H1 (cell line): ENCODE measurements around the gene OSBPL5.

Experiments used
- CBX5 ChIP-seq: fragments of 300-800, 300-1000 bp; sonication (generic); IDR thresholded peaks from 2 replicates; pipeline ENCODE4 v1.7.1; 2016; ENCODE audit warnings: antibody characterized with exemption, low read length, low read depth
- CREB1 ChIP-seq: IDR thresholded peaks from 2 replicates; pipeline ENCODE4 v1.6.1; 2012; ENCODE audit warnings: inconsistent platforms
- EGR1 ChIP-seq: IDR thresholded peaks from 2 replicates; pipeline ENCODE4 v1.6.1; 2011; ENCODE audit warnings: low read depth, low read length, borderline replicate concordance
- EZH2 ChIP-seq: fragments of 200-600 bp; sonication (generic); IDR thresholded peaks from 2 replicates; pipeline ENCODE4 v1.7.1; 2012; ENCODE audit warnings: low read depth, mild to moderate bottlenecking, moderate library complexity, low read length, inconsistent platforms; ENCODE audit not compliant: severe bottlenecking
- POLR2A ChIP-seq, 2 experiments: IDR thresholded peaks; 1 replicate in 1 of 2; 2 replicates in 1 of 2; pipeline ENCODE4 v1.6.1; 2011; ENCODE audit warnings: low read depth in 2 of 2, low read length in 2 of 2, mild to moderate bottlenecking in 2 of 2; ENCODE audit errors: control extremely low read depth in 1 of 2
- POLR2AphosphoS5 ChIP-seq: IDR thresholded peaks from 2 replicates; pipeline ENCODE4 v1.6.1; 2011; ENCODE audit warnings: low read depth, low read length
- SRF ChIP-seq: IDR thresholded peaks from 2 replicates; pipeline ENCODE4 v1.6.1; 2011; ENCODE audit warnings: mild to moderate bottlenecking, low read depth, low read length, moderate library complexity
- TAF1 ChIP-seq: IDR thresholded peaks from 2 replicates; pipeline ENCODE4 v1.6.1; 2011; ENCODE audit warnings: mild to moderate bottlenecking, low read depth, low read length
- TF ChIP-seq, protein P1 (sequence below), 3 experiments: IDR thresholded peaks; 1 replicate in 2 of 3; 2 replicates in 1 of 3; pipeline versions ENCODE4 v1.5.1 to v1.6.1; 2011; ENCODE audit warnings: low read length in 3 of 3, mild to moderate bottlenecking in 3 of 3, inconsistent platforms in 2 of 3, low read depth in 1 of 3, moderate library complexity in 1 of 3; ENCODE audit not compliant: insufficient read depth in 1 of 3; ENCODE audit errors: control extremely low read depth in 1 of 3
- TF ChIP-seq, protein P2 (sequence below): IDR thresholded peaks from 2 replicates; pipeline ENCODE4 v1.6.1; 2011; ENCODE audit warnings: low read length, improper control_type of control experiment

DNA sequence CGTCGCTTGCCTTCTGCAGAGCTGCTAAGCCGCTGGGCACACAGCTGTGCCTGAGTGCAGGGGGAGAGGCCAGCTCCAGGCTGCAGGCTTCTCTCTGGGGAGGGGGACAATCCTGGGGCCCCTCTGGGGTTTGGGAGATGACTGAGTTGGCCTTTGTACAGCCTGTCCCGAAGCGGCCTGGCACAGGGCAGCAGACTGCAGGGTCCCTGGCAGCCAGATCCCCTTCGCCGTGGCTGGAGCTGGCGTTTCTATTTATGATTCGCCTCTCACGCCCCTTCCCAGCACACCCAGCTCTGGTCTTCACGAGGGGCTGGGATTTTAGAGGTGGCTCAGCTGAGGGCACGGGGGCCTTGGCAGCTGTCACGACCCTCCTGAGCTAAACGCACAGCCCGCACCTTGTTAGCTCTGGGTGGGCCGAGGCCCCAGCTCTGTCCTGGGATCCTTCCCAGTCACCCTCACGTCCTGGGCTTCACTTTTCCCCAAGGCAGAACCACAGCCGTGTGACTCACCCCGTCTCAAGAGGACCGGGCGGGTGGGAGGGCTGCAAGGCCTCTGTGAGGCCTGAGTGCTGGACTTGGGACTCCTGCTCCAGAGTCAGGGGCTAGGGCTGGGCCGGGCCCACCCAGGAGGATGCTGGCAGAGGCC, 18.4 kb downstream of the OSBPL5 start:
- TF ChIP-seq POLR2AphosphoS5 (no peak), EGR1 (no peak), CBX5 (no peak), POLR2A (IDR thresholded peaks at IDR 0.05; ENCODE audit: control extremely low read depth in 1 of 2, low read depth in 2 of 2, low read length in 2 of 2) (no peak), CREB1 (no peak), TAF1 (no peak), SRF (no peak), EZH2 (no peak)
- TF ChIP-seq, protein P1, sequence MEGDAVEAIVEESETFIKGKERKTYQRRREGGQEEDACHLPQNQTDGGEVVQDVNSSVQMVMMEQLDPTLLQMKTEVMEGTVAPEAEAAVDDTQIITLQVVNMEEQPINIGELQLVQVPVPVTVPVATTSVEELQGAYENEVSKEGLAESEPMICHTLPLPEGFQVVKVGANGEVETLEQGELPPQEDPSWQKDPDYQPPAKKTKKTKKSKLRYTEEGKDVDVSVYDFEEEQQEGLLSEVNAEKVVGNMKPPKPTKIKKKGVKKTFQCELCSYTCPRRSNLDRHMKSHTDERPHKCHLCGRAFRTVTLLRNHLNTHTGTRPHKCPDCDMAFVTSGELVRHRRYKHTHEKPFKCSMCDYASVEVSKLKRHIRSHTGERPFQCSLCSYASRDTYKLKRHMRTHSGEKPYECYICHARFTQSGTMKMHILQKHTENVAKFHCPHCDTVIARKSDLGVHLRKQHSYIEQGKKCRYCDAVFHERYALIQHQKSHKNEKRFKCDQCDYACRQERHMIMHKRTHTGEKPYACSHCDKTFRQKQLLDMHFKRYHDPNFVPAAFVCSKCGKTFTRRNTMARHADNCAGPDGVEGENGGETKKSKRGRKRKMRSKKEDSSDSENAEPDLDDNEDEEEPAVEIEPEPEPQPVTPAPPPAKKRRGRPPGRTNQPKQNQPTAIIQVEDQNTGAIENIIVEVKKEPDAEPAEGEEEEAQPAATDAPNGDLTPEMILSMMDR (IDR thresholded peaks at IDR 0.05; ENCODE audit: control extremely low read depth in 1 of 3, insufficient read depth in 1 of 3, low read depth in 1 of 3, low read length in 3 of 3): no peak
- TF ChIP-seq, protein P2, sequence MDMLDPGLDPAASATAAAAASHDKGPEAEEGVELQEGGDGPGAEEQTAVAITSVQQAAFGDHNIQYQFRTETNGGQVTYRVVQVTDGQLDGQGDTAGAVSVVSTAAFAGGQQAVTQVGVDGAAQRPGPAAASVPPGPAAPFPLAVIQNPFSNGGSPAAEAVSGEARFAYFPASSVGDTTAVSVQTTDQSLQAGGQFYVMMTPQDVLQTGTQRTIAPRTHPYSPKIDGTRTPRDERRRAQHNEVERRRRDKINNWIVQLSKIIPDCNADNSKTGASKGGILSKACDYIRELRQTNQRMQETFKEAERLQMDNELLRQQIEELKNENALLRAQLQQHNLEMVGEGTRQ: no peak
